Activated CD4-positive, alpha-beta T cell treated with anti-CD3 and anti-CD28 coated beads for 36 hours (primary cell): Measurements from ENCODE around the gene SANBR. TPM values are rescaled to one million over a fixed set of nuclear protein-coding genes. Genes with fewer than 3 reads are reported as not detected.
A peak's percentile ranks its signal among the peaks of the same experiment; 100 is the strongest.

ENCODE experiments used
- ATAC-seq: fragments of 200-7000 bp; cut with Tn5 transposase; one replicate; pipeline ENCODE4 v1.10.0; 2021; ENCODE audit warnings: mild to moderate bottlenecking, moderate library complexity
- CTCF ChIA-PET: fragments of 350-600 bp; sonication (Branson Sonifier 250); formaldehyde crosslinking; loops from one replicate; lab custom pipeline; 2021; ENCODE audit warnings: antibody characterized with exemption; lab: Charles Lee
- POLR2A ChIA-PET: fragments of 350-600 bp; sonication (Branson Sonifier 250); formaldehyde crosslinking; loops from one replicate; lab custom pipeline; 2021; ENCODE audit warnings: antibody characterized with exemption, inconsistent platforms; lab: Charles Lee
- DNase-seq: peaks from one replicate; pipeline ENCODE4 v3.0.0-alpha.2; 2020
- H3K27ac Mint-ChIP-seq: one replicate; pipeline ENCODE4 v1.8.0; 2021; ENCODE audit warnings: mixed read lengths
- H3K27me3 Mint-ChIP-seq: one replicate; pipeline ENCODE4 v1.8.0; 2021; ENCODE audit warnings: mixed read lengths
- H3K36me3 Mint-ChIP-seq: one replicate; pipeline ENCODE4 v1.8.0; 2021; ENCODE audit warnings: low read depth, mixed read lengths
- H3K4me1 Mint-ChIP-seq: one replicate; pipeline ENCODE4 v1.8.0; 2021; ENCODE audit warnings: mixed read lengths
- H3K4me3 Mint-ChIP-seq: one replicate; pipeline ENCODE4 v1.8.0; 2021; ENCODE audit warnings: mild to moderate bottlenecking, moderate library complexity, mixed read lengths
- H3K9me3 Mint-ChIP-seq: one replicate; pipeline ENCODE4 v1.8.0; 2021; ENCODE audit warnings: low read depth, mixed read lengths
- intact Hi-C, 2 experiments: fragments of 100-400 bp; cut with DNase I in 1 of 2; cut with micrococcal nuclease in 1 of 2; formaldehyde crosslinking; loops; one replicate each; pipeline versions ENCODE4 v1.14.2 to v1.15.1; 2022 to 2024; cut with DNase I, micrococcal nuclease
- total RNA-seq, 2 experiments: library from RNA; stranded (reverse); gene quantifications; one replicate each; pipeline ENCODE4 v1.2.3, GENCODE V29; 2021

SANBR gene
- total RNA-seq, result 1 to 10 TPM; 2.5 to 3.0 TPM

- H3K4me3 Mint-ChIP-seq, result peak within 1 kb of the TSS; percentile 80
- peak within 1 kb of the TSS; percentile 78 for H3K27ac Mint-ChIP-seq
- H3K9me3 Mint-ChIP-seq, result no peaks in the 10 kb centered on the region
- peak; percentile 99 for ATAC-seq
- CTCF ChIA-PET, result interaction anchor here (0.7 to 1.7 kb wide), 4 partner anchors 21 to 392 kb away, joined by 3 to 4 read pairs (median 3); no protein-coding TSS in a partner anchor
- DNase-seq, result peak; percentile 90
- POLR2A ChIA-PET, result no interaction called here
- H3K36me3 Mint-ChIP-seq, result no peaks in the 10 kb centered on the region
- H3K4me1 Mint-ChIP-seq, result peaks cover 12% of the 10 kb centered on the region
- intact Hi-C loops, result loop anchor here (1.0 to 5.0 kb wide), 8 partner anchors 49 to 628 kb away; partner anchors contain the start of genes PEX13 (in 2 of the 2), PAPOLG (in 1 of the 2), PUS10 (in 1 of the 2) and XPO1 (in 1 of the 2)
- H3K27me3 Mint-ChIP-seq, result no peaks in the 10 kb centered on the region
These were observed at the start of gene SANBR for GRCh38 chr2:61065714-61066709. Gene SANBR (plus strand): TSS chr2:61065871. CDS start chr2:61070351, 4,480 bp downstream.

- H3K36me3 Mint-ChIP-seq, result peaks cover 1% of the 10 kb centered on the region
- peaks cover 36% of the 10 kb centered on the region for H3K4me1 Mint-ChIP-seq
- POLR2A ChIA-PET, result interaction anchor here (1.2 kb wide), 1 partner anchor 134 kb away, joined by 4 read pairs; the partner anchor contains the start of gene REL
- H3K9me3 Mint-ChIP-seq, result no peaks in the 10 kb centered on the region
- CTCF ChIA-PET, result interaction anchor here (0.7 to 1.2 kb wide), 2 partner anchors 17 to 71 kb away, joined by 3 read pairs; no protein-coding TSS in a partner anchor
- no peaks in the 10 kb centered on the region for H3K27me3 Mint-ChIP-seq
- peak overlapping the region; percentile 98 for H3K4me3 Mint-ChIP-seq
- DNase-seq, result no peak
- intact Hi-C loops, result loop anchor here (2.0 to 5.0 kb wide), 6 partner anchors 51 to 836 kb away; partner anchors contain the start of genes FAM161A (in 1 of the 2), REL (in 1 of the 2) and SANBR (in 1 of the 2)
- no peak for ATAC-seq
- H3K27ac Mint-ChIP-seq, result no peak overlapping the region
These were observed 49.7 kb upstream of the SANBR start for GRCh38 chr2:61015976-61016375.

- DNase-seq, result peak; percentile 75
- H3K36me3 Mint-ChIP-seq, result peaks cover 7% of the 10 kb centered on the region
- ChIA-PET CTCF (interaction anchor here (0.7 to 1.2 kb wide), 4 partner anchors 18 to 260 kb away, joined by 3 to 4 read pairs (median 3); partner anchors contain the start of gene PAPOLG), POLR2A (interaction anchor here (0.7 to 1.2 kb wide), 2 partner anchors 135 to 188 kb away, joined by 3 to 4 read pairs; partner anchors contain the start of gene REL)
- H3K9me3 Mint-ChIP-seq, result no peaks in the 10 kb centered on the region
- peak; percentile 39 for ATAC-seq
- intact Hi-C loops, result loop anchor here (1.0 to 5.0 kb wide), 17 partner anchors 39 to 838 kb away; partner anchors contain the start of genes FAM161A (in 2 of the 2), SANBR (in 2 of the 2), PAPOLG (in 1 of the 2) and REL (in 1 of the 2)
- no peaks in the 10 kb centered on the region for H3K27me3 Mint-ChIP-seq
- peak overlapping the region; percentile 95 for H3K27ac Mint-ChIP-seq
- H3K4me1 Mint-ChIP-seq, result peaks cover 37% of the 10 kb centered on the region
- peak overlapping the region; percentile 98 for H3K4me3 Mint-ChIP-seq
These were observed 49.2 kb upstream of the SANBR start for GRCh38 chr2:61016392-61017002.

- DNase-seq, result peak; percentile 81
- H3K27me3 Mint-ChIP-seq, result no peaks in the 10 kb centered on the region
- peaks cover 12% of the 10 kb centered on the region for H3K36me3 Mint-ChIP-seq
- ATAC-seq, result peak; percentile 75
- intact Hi-C loops, result loop anchor here (1.0 to 5.0 kb wide), 17 partner anchors 40 to 837 kb away; partner anchors contain the start of genes FAM161A (in 2 of the 2), SANBR (in 2 of the 2), PAPOLG (in 1 of the 2) and REL (in 1 of the 2)
- H3K27ac Mint-ChIP-seq, result peak overlapping the region; percentile 95
- ChIA-PET CTCF (interaction anchor here (0.7 to 1.4 kb wide), 6 partner anchors 12 to 518 kb away, joined by 3 to 4 read pairs (median 3); partner anchors contain the start of gene PAPOLG), POLR2A (interaction anchor here (0.7 to 1.2 kb wide), 2 partner anchors 135 to 187 kb away, joined by 3 to 4 read pairs; partner anchors contain the start of gene REL)
- H3K4me3 Mint-ChIP-seq, result peak overlapping the region; percentile 98
- H3K9me3 Mint-ChIP-seq, result no peaks in the 10 kb centered on the region
- peaks cover 32% of the 10 kb centered on the region for H3K4me1 Mint-ChIP-seq
These were observed 48.6 kb upstream of the SANBR start for GRCh38 chr2:61017003-61017555.

- Mint-ChIP-seq H3K4me3 (peak within 1 kb of the TSS; percentile 98), H3K9me3 (no peaks in the 10 kb centered on the region), H3K36me3 (peaks cover 16% of the 10 kb centered on the region), H3K27me3 (no peaks in the 10 kb centered on the region), H3K27ac (peak within 1 kb of the TSS; percentile 95), H3K4me1 (peaks cover 29% of the 10 kb centered on the region)
- ChIA-PET POLR2A (no interaction called here), CTCF (interaction anchor here (0.7 to 1.4 kb wide), 4 partner anchors 13 to 517 kb away, joined by 3 to 4 read pairs (median 4); partner anchors contain the start of gene PAPOLG)
- intact Hi-C loops, result loop anchor here (1.0 to 5.0 kb wide), 17 partner anchors 40 to 837 kb away; partner anchors contain the start of genes FAM161A (in 2 of the 2), SANBR (in 2 of the 2), PAPOLG (in 1 of the 2) and REL (in 1 of the 2)
- DNase-seq (peak; percentile 85), ATAC-seq (peak; percentile 88)
These were observed 47.9 kb upstream of the SANBR start, which contains the start of the genes PEX13 and PUS10 for GRCh38 chr2:61017556-61018317. Gene PEX13 (plus strand): TSS chr2:61017720. CDS start chr2:61017760, 40 bp downstream. Gene PUS10 (minus strand): TSS chr2:61018255. CDS start chr2:61011890, 6,365 bp downstream.

GRCh38 chr2:61018318-61018755 is 47.3 kb upstream of the SANBR start:
- no peaks in the 10 kb centered on the region for H3K27me3 Mint-ChIP-seq
- ChIA-PET POLR2A (no interaction called here), CTCF (interaction anchor here (1.4 kb wide), 1 partner anchor 14 kb away, joined by 3 read pairs; no protein-coding TSS in a partner anchor)
- DNase-seq, result no peak
- H3K27ac Mint-ChIP-seq, result peak overlapping the region; percentile 95
- intact Hi-C loops, result loop anchor here (5.0 kb wide), 5 partner anchors 49 to 834 kb away; partner anchors contain the start of genes FAM161A (in 1 of the 2) and SANBR (in 1 of the 2)
- no peak for ATAC-seq
- H3K4me1 Mint-ChIP-seq, result peaks cover 26% of the 10 kb centered on the region
- peaks cover 19% of the 10 kb centered on the region for H3K36me3 Mint-ChIP-seq
- peak overlapping the region; percentile 98 for H3K4me3 Mint-ChIP-seq
- H3K9me3 Mint-ChIP-seq, result no peaks in the 10 kb centered on the region

- H3K4me1 Mint-ChIP-seq, result peaks cover 26% of the 10 kb centered on the region
- H3K9me3 Mint-ChIP-seq, result no peaks in the 10 kb centered on the region
- no peak for ATAC-seq
- DNase-seq, result no peak
- H3K36me3 Mint-ChIP-seq, result peaks cover 22% of the 10 kb centered on the region
- ChIA-PET CTCF (no interaction called here), POLR2A (no interaction called here)
- peak overlapping the region; percentile 95 for H3K27ac Mint-ChIP-seq
- intact Hi-C loops, result loop anchor here (5.0 kb wide), 5 partner anchors 49 to 834 kb away; partner anchors contain the start of genes FAM161A (in 1 of the 2) and SANBR (in 1 of the 2)
- no peaks in the 10 kb centered on the region for H3K27me3 Mint-ChIP-seq
- peak overlapping the region; percentile 98 for H3K4me3 Mint-ChIP-seq
These were observed 46.9 kb upstream of the SANBR start for GRCh38 chr2:61018798-61019197.

- CTCF ChIA-PET, result no interaction called here
- no peaks in the 10 kb centered on the region for H3K9me3 Mint-ChIP-seq
- intact Hi-C loops, result no loop called here
- H3K36me3 Mint-ChIP-seq, result peaks cover 22% of the 10 kb centered on the region
- POLR2A ChIA-PET, result no interaction called here
- peaks cover 29% of the 10 kb centered on the region for H3K4me1 Mint-ChIP-seq
- DNase-seq (no peak), ATAC-seq (no peak)
- no peaks in the 10 kb centered on the region for H3K27me3 Mint-ChIP-seq
- no peak overlapping the region for H3K27ac Mint-ChIP-seq
- H3K4me3 Mint-ChIP-seq, result no peak overlapping the region
These were observed 44.4 kb upstream of the SANBR start for GRCh38 chr2:61021228-61021660.

- Mint-ChIP-seq H3K27me3 (no peaks in the 10 kb centered on the region), H3K4me1 (peaks cover 27% of the 10 kb centered on the region), H3K4me3 (no peak overlapping the region), H3K27ac (no peak overlapping the region), H3K36me3 (peaks cover 27% of the 10 kb centered on the region), H3K9me3 (no peaks in the 10 kb centered on the region)
- ChIA-PET CTCF (interaction anchor here (0.7 to 1.1 kb wide), 2 partner anchors 9 to 45 kb away, joined by 3 read pairs; no protein-coding TSS in a partner anchor), POLR2A (no interaction called here)
- no peak for ATAC-seq
- intact Hi-C loops, result no loop called here
- DNase-seq, result no peak
These were observed 42.0 kb upstream of the SANBR start for GRCh38 chr2:61023670-61024069.
